Daoy (cell line): Measurements from ENCODE around the gene MBNL1. TPM values are rescaled to one million over a fixed set of nuclear protein-coding genes. Genes with fewer than 3 reads are reported as not detected.
A peak's percentile ranks its signal among the peaks of the same experiment; 100 is the strongest.

Experiments used
- DNase-seq: peaks from one replicate; pipeline ENCODE4 v3.0.0-alpha.2; 2015; ENCODE audit warnings: low read depth
- total RNA-seq: library from RNA; depleted of rRNA; stranded (reverse); fragments of >200 nt; shearing (Covaris generic); gene quantifications from 2 replicates; pipeline ENCODE4 v1.2.3, GENCODE V29; 2014; rRNA removed

MBNL1 gene
- total RNA-seq: 124 and 162 TPM in 2 replicates

- peak; percentile 90 for DNase-seq
Observed at GRCh38 chr3:152268555-152269055, at the start of gene MBNL1. Gene MBNL1, plus strand, starts transcription at chr3:152268929. Its CDS starts 31,265 bp downstream, at chr3:152300194.

GRCh38 chr3:152219216-152219615 lies 49.5 kb upstream of the MBNL1 start:
- DNase-seq: no peak

- DNase-seq: no peak
Observed at GRCh38 chr3:152219769-152220255, 48.9 kb upstream of the MBNL1 start.

DNA sequence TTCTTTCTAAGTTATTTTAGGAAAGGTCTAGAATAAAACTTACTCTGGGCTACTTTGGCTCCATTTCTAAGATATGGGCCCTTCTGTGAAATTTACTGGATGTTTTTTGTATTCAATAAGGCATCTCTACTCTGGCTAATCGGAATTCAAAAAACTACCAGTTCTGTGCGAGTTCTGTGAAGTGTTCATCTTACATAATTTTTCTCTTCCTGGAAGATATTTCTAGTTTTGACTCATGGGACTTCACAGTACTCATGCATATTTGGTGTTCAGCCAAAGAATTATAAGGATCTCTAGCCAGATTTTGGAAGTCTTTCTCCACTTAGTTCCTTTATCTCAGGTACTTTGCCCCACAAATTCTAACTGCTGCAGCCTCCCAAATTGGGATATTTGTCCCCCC lies 46.4 kb upstream of the MBNL1 start:
- DNase-seq: no peak

- no peak for DNase-seq
Observed at GRCh38 chr3:152225201-152225600, 43.5 kb upstream of the MBNL1 start.

DNA sequence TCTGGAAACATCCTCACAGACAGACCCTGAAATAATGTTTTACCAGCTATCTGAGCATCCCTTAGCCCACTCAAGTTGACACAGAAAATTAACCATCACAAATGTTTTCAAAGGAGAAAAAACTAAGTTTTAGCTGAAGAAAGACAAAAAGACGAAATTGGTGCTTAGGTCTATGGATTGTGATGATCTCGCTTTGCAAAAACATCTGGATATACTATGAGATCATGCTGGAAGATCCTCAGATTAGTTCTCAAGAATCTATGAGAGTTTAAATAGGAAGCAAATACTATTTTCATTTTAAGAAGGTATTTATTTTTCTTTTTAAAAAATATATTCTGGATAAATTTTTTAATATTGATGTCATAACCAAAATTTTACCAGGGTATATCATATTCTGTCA lies 42.6 kb upstream of the MBNL1 start:
- no peak for DNase-seq

- DNase-seq: no peak
Observed at GRCh38 chr3:152227027-152227426, 41.7 kb upstream of the MBNL1 start.

- DNase-seq: no peak
Observed at GRCh38 chr3:152229692-152230091, 39.0 kb upstream of the MBNL1 start.

DNA sequence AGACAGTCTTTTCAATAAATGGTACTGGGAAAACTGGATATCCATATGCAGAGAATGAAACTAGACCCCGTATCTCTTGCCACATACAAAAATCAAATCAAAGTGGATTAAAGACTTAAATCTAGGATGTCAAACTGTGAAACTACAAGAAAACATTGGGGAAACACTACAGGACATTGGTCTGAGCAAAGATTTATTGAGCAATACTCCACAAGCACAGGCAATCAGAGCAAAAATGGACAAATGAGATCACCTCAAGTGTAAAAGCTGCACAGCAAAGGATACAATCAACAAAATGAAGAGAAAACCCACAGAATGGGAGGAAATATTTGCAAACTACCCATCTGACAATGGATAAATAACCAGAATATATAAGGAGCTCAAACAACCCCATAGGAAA lies 38.4 kb upstream of the MBNL1 start:
- DNase-seq: no peak

DNA sequence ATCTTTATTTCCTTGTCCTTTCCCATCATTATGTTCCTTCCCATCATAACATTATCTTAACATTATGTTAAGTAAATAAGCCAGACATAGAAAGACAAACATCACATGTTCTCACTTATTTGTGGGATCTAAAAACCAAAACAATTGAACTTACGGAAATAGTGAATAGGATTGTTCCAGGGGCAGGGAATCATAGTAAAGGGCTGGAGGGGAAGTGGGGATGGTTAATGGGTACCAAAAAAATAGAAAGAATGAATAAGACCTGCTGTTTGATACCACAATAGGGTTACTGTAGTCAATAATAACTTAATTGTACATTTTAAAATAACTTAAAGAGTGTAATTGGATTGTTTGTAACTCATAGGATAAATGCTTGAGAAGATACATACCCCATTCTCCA lies 36.7 kb upstream of the MBNL1 start:
- DNase-seq: no peak

DNA sequence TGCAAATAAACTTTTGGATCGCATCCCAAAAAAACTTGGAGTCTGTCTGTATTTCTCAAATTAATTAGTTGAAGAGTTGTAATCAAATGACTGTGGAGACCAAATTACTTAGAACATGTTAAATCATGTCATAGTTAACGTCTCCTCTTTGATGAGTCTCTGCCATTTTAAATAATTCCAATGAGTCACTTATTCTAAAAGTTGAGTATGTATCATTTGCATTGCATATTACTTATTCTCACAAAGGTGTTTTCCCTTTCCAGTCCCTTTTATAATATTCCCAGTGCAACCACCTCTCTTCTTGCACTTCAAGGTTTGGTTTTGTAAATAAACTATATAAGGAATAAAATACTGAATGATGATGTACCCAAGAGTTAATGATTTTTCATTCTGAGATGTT lies 36.0 kb upstream of the MBNL1 start:
- no peak for DNase-seq

GRCh38 chr3:152234657-152235375 lies 33.9 kb upstream of the MBNL1 start:
- no peak for DNase-seq

DNA sequence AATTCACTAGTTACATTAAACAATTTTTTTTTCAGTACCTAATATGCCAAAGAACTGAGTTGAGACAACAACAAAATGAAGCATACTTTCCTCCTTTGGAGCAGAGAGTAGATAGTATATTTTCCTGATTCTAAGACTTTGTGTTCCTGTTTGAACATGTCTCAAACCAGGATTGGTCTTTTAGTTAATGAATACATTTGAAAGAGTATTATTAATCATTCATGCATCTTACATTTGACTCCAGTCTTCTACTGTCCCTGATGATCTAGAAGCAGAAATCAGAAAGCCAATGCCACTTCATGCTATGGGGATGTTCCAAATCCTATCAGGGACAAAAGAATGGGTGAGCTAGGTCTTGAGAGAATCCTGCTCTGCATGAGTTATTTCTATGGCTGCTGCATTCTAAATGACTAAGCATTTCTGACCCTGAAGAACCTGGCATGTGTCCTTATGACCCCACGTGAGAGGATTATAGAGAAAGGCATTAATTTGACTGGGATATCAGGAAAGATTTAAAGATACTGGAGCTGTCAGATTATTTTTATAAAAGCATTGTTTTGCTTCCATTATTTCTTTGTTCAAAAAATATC lies 32.9 kb upstream of the MBNL1 start:
- peak; percentile 15 for DNase-seq

GRCh38 chr3:152236716-152237115 lies 32.0 kb upstream of the MBNL1 start:
- DNase-seq: no peak

GRCh38 chr3:152241142-152242017 lies 27.3 kb upstream of the MBNL1 start:
- no peak for DNase-seq

GRCh38 chr3:152243301-152243711 lies 25.4 kb upstream of the MBNL1 start:
- DNase-seq: no peak

DNA sequence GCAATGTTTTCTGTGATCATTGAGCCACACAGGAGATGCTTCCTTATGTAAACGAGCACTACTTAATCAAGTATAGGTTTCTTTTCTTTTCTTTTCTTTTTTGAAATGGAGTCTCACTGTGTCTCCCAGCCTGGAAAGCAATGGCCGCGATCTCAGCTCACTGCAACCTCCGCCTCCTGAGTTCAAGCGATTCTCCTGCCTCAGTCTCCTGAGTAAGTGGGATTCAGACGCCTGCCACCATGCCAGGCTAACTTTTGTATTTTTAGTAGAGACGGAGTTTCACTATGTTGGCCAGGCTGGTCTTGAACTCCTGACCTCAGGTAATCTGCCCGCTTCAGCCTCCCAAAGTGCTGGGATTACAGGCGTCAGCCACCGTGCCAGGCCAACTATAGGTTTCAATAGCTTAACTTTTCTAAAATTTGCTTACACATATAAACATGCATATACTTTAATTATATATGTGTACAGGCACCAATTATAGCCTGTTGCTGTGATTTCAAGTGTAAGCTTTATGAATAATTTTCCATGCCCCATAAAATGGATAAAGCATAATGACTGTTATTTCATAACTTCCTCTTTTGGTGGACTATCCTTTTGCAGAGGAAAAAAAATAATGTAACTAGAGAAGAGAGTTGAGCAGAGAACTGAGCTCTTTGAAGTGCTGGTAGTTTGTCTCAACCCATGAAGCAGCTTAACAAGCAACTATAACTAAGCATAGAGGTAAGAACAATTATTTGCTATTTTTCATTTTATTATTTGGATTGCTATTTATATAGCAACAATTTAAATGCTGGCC lies 24.8 kb upstream of the MBNL1 start:
- DNase-seq: no peak

GRCh38 chr3:152244517-152244888 lies 24.2 kb upstream of the MBNL1 start:
- DNase-seq: no peak

GRCh38 chr3:152245498-152246170 lies 23.1 kb upstream of the MBNL1 start:
- no peak for DNase-seq

- no peak for DNase-seq
Observed at GRCh38 chr3:152251916-152252315, 16.8 kb upstream of the MBNL1 start.

- DNase-seq: no peak
Observed at GRCh38 chr3:152252755-152253154, 16.0 kb upstream of the MBNL1 start.
